ENCODE data around the gene MAP2K3. TPM values are rescaled to one million over a fixed set of nuclear protein-coding genes. Genes with fewer than 3 reads are reported as not detected.

MAP2K3 gene
- total and polyA plus RNA-seq, 11 donors: 29.4 to 170 (median 54.4) TPM

DNA sequence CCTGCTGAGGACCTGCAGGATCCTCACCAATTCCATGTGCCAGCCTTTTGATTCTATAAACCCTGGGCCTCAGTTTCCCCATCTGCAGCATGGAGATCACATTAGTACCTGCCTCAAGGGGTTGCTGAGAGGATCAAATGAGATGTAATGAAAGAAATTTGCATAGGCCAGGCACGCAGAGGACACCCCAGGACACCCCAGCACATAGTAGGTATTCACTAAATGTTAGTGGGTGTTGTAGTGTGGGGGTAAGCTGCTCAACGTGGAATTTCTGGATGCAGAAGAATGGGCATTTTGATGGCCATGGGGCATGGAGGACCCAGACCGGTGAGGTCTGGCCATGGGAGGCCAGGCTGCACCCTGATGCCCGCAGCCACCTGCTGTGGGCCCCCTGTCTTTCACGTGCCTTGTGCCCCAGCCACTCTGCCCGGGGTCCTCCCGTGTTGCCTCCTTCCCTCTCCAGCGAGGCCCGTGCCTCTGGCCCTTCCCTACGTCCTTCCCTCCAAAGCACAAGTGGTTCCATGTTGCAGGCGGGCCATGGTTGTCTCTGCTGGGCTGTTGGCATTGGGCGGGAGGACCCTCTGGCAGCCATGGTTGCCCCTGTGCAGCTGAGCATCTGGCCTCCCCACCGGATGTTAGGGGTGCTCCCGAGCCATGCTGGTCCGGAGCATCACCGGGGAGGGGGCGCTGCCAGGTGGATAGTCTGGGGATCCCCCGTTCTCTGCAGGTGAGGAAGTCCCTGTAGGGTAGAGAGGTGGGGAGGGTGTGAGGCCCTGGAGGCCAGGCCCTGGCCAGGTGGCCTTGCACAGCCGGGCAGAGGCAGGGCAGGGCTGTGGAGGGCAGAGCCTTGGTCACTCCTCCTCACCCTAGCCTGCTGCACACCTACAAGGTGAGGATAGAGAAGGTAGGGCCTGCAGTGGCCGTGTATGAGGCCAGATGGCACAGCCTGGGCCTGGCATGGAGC, 8.6 kb downstream of the MAP2K3 start:
- intact Hi-C loops (cut with DNase I): loop anchor here in 1 of 10 donors (10.0 kb wide), 1 partner anchor 1152 kb away; no protein-coding TSS in a partner anchor
- Histone ChIP-seq H3K4me1 (peaks cover 2 to 86% (median 47%) of the 10 kb centered on the region in 12 donors), H3K4me3 (no peak overlapping the region), H3K27me3 (no peaks in the 10 kb centered on the region), H3K9me3 (no peaks in the 10 kb centered on the region), H3K36me3 (peaks cover 0 to 24% (median 0%) of the 10 kb centered on the region in 9 donors), H3K27ac (peak overlapping the region in 1 of 12 donors; percentile 70)
- peak in 2 of 5 donors; percentile 11 to 61 for DNase-seq
- no peak for TF ChIP-seq POLR2A (IDR thresholded peaks at IDR 0.05)
- TF ChIP-seq, protein P1, sequence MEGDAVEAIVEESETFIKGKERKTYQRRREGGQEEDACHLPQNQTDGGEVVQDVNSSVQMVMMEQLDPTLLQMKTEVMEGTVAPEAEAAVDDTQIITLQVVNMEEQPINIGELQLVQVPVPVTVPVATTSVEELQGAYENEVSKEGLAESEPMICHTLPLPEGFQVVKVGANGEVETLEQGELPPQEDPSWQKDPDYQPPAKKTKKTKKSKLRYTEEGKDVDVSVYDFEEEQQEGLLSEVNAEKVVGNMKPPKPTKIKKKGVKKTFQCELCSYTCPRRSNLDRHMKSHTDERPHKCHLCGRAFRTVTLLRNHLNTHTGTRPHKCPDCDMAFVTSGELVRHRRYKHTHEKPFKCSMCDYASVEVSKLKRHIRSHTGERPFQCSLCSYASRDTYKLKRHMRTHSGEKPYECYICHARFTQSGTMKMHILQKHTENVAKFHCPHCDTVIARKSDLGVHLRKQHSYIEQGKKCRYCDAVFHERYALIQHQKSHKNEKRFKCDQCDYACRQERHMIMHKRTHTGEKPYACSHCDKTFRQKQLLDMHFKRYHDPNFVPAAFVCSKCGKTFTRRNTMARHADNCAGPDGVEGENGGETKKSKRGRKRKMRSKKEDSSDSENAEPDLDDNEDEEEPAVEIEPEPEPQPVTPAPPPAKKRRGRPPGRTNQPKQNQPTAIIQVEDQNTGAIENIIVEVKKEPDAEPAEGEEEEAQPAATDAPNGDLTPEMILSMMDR (IDR thresholded peaks at IDR 0.05): no peak
- WGBS, 4 donors: 74 to 81% (median 79%) methylated on average over 20 of the region's 20 CpGs
- ATAC-seq: no peak

DNA sequence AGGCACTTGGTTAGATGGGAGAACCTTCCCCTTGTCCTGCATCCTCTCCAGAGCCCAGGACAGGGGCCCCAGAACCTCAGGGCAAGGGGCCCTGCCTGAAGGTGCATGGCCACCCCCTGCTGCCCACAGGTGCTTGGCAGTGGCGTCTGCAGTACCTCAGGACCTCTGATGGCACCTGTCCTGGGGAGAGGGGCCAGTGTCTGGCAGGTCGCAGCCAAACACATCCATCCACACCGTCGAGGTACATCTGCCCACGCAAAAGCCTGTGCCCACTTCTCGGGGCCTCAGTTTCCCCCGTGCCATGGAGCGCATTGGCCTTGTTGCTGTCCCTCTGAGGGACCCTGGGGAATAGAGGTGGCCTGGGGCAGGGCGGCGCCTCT, 9.3 kb downstream of the MAP2K3 start:
- ATAC-seq (no peak), DNase-seq (peak in 1 of 5 donors; percentile 15)
- Histone ChIP-seq H3K4me3 (no peak overlapping the region), H3K27me3 (no peaks in the 10 kb centered on the region), H3K36me3 (peaks cover 0 to 31% (median 5%) of the 10 kb centered on the region in 9 donors), H3K9me3 (no peaks in the 10 kb centered on the region), H3K27ac (peak overlapping the region in 3 of 12 donors; percentile 46 to 70 (median 56)), H3K4me1 (peaks cover 0 to 83% (median 40%) of the 10 kb centered on the region in 12 donors)
- TF ChIP-seq, protein P1 (IDR thresholded peaks at IDR 0.05): no peak
- TF ChIP-seq POLR2A (IDR thresholded peaks at IDR 0.05): no peak
- WGBS, 4 donors: 58 to 69% (median 66%) methylated on average over 10 of the region's 10 CpGs
- intact Hi-C loops (cut with DNase I): loop anchor here in 1 of 10 donors (10.0 kb wide), 1 partner anchor 1151 kb away; no protein-coding TSS in a partner anchor

DNA sequence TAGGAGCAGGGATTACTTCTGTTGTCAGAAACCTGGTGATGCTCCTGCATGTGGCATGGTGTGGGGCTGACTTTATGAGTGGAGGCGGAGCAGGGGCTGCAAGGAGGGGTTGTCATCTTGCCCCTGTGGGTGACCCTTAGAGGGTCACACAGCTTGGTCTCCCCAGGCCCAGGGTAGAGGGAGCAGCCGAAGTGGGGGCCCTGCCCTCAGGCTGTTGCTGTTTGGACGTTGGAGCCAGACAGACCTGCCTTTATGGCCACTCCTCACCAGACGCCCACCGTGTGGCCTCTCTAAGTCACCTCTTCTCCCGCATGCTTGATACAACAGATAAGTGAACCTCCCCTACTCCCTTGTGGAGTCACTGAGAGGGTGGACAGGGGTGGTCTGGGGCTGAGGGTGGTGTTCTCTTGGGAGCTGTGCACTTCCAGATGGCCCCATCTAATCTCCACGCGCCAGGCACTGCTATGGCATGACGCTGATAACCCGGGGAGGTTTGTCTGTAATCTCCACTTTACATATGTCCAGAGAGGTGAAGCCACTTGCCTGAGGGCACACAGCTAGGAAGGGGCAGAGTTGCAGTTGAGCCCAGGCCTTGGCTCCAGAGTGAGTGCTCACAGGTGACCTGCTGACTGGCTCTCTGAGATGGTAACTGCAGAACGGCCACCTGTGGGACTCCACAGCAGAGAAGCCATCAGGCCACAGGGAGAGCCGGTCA, 10.0 kb downstream of the MAP2K3 start:
- intact Hi-C loops (cut with DNase I): loop anchor here in 1 of 10 donors (10.0 kb wide), 1 partner anchor 1150 kb away; no protein-coding TSS in a partner anchor
- Histone ChIP-seq H3K9me3 (no peaks in the 10 kb centered on the region), H3K4me3 (no peak overlapping the region), H3K27ac (peak overlapping the region in 8 of 12 donors; percentile 7 to 80 (median 51)), H3K27me3 (no peaks in the 10 kb centered on the region), H3K36me3 (peaks cover 0 to 37% (median 11%) of the 10 kb centered on the region in 9 donors), H3K4me1 (peaks cover 0 to 76% (median 33%) of the 10 kb centered on the region in 12 donors)
- DNase-seq (peak in 1 of 5 donors; percentile 60), ATAC-seq (no peak)
- WGBS, 4 donors: 50 to 65% (median 57%) methylated on average over 12 of the region's 12 CpGs
- no peak for TF ChIP-seq POLR2A (IDR thresholded peaks at IDR 0.05)
- TF ChIP-seq, protein P1 (IDR thresholded peaks at IDR 0.05): no peak
